Neural cell (in vitro differentiated cells): ENCODE measurements around the gene C10orf62.

Source experiments
- CTCF ChIP-seq: fragments of 450-650 bp; IDR thresholded peaks from 2 replicates; pipeline ENCODE4 v1.5.1; 2014; ENCODE audit warnings: antibody characterized with exemption, mild to moderate bottlenecking, moderate library complexity; ENCODE audit not compliant: poor library complexity, severe bottlenecking
- MXI1 ChIP-seq: fragments of 450-650 bp; conservative IDR thresholded peaks from 2 replicates; pipeline ENCODE4 v1.6.1; 2014; ENCODE audit warnings: antibody characterized with exemption, mild to moderate bottlenecking; ENCODE audit not compliant: poor library complexity, severe bottlenecking
- RAD21 ChIP-seq: fragments of 450-650 bp; conservative IDR thresholded peaks from 2 replicates; pipeline ENCODE4 v1.6.1; 2014; ENCODE audit warnings: antibody characterized with exemption, mild to moderate bottlenecking, moderate library complexity

- TF ChIP-seq RAD21 (no peak), CTCF (no peak), MXI1 (no peak)
Measured at GRCh38 chr10:97570789-97571471, 18.6 kb upstream of the C10orf62 start.
